HG03139 (cell line): Measurements from ENCODE around the gene ATIC.

Experiments used
- ATAC-seq: cut with Tn5 transposase; IDR thresholded peaks from one replicate; pipeline ENCODE4 v1.9.1; 2021; ENCODE audit not compliant: unreplicated experiment

ATIC gene

GRCh38 chr2:215396595-215397313, 84.9 kb downstream of the ATIC start:
- ATAC-seq, result no peak

GRCh38 chr2:215397632-215398341, 85.9 kb downstream of the ATIC start:
- no peak for ATAC-seq

GRCh38 chr2:215399067-215399716, 87.3 kb downstream of the ATIC start:
- no peak for ATAC-seq
